MG63 (cell line): ENCODE results near the gene FAM120A. TPM values are rescaled to one million over a fixed set of nuclear protein-coding genes. Genes with fewer than 3 reads are reported as not detected.

Experiments
- DNase-seq: peaks from one replicate; pipeline ENCODE4 v3.0.0-alpha.2; 2020
- H3K27me3 ChIP-seq: fragments of 250-450 bp; sonication (Bioruptor Pico); 2 replicates; pipeline ENCODE4 v1.5.1; 2020; ENCODE audit warnings: mild to moderate bottlenecking, moderate library complexity
- H3K36me3 ChIP-seq: fragments of 250-450 bp; sonication (Bioruptor Pico); 2 replicates; pipeline ENCODE4 v1.5.1; 2020; ENCODE audit warnings: mild to moderate bottlenecking, moderate library complexity
- H3K4me3 ChIP-seq: fragments of 250-450 bp; sonication (Bioruptor Pico); 2 replicates; pipeline ENCODE4 v1.5.1; 2020; ENCODE audit warnings: mild to moderate bottlenecking, moderate library complexity
- H3K9me3 ChIP-seq: fragments of 250-450 bp; sonication (Bioruptor Pico); 2 replicates; pipeline ENCODE4 v1.5.1; 2020; ENCODE audit warnings: mild to moderate bottlenecking, moderate library complexity
- total RNA-seq: library from RNA; depleted of rRNA; stranded (reverse); fragments of >200 nt; shearing (Covaris generic); gene quantifications from 2 replicates; pipeline ENCODE4 v1.2.3, GENCODE V29; 2014; ENCODE audit warnings: low replicate concordance; rRNA removed

FAM120A gene
- total RNA-seq, 1 experiment from 2014 or later = 44.1 TPM

- Histone ChIP-seq H3K36me3 (no peaks in the 10 kb centered on the region), H3K9me3 (peaks cover 5% of the 10 kb centered on the region; the same call in 1 of the 2 replicates), H3K4me3 (no peak overlapping the region), H3K27me3 (no peaks in the 10 kb centered on the region)
- DNase-seq = no peak
These were observed 163.5 kb downstream of the FAM120A start for GRCh38 chr9:93614830-93615468.

Other genes starting within 250 kb of the FAM120A start
- gene FAM120AOS, start 1.9 kb downstream of the FAM120A start, total RNA-seq = 41.5 and 45.6 TPM in 2 replicates
- gene PHF2, start 124.9 kb downstream of the FAM120A start, total RNA-seq = 6.6 and 7.0 TPM in 2 replicates